ENCODE measurements around the gene SPECC1.
"Not testable (repeated sequence)": the region's sequence is repeated elsewhere in the genome, so short reads cannot be mapped to it uniquely, and the experiment has no call there.

Gene SPECC1

GRCh38 chr17:20352567-20352966, 343.4 kb downstream of the SPECC1 start:
- DNase-seq: not testable (repeated sequence)

GRCh38 chr17:20363846-20364245, 354.7 kb downstream of the SPECC1 start:
- not testable (repeated sequence) for DNase-seq

Data from NCI-H345 (cell line).